Ammon's horn (tissue), 1 donor: Measurements from ENCODE around the gene RNF187.

Experiments
- DNase-seq: peaks from one replicate; pipeline ENCODE4 v3.0.0-alpha.2; 2016; ENCODE audit warnings: low spot score

The RNF187 gene

GRCh38 chr1:228544921-228545591 lies 57.9 kb downstream of the RNF187 start:
- no peak for DNase-seq
